ENCODE data around the gene GRIP2.

Gene GRIP2

GRCh38 chr3:14537590-14538450, 2.3 kb downstream of the GRIP2 start:
- H3K27ac ChIP-seq: no peak overlapping the region
- H3K36me3 ChIP-seq: no peaks in the 10 kb centered on the region
- H3K9me3 ChIP-seq: no peaks in the 10 kb centered on the region
- H3K4me1 ChIP-seq: peaks cover 0 to 23% (median 3%) of the 10 kb centered on the region in 4 donors
- DNase-seq: no peak
- no peak overlapping the region for H3K4me3 ChIP-seq
- intact Hi-C loops (cut with DNase I; ENCODE audit: low total_unique reads): no loop called here
- H3K27me3 ChIP-seq: peaks cover 0 to 27% of the 10 kb centered on the region in 2 donors
- TF ChIP-seq CTCF (IDR thresholded peaks at IDR 0.05): no peak

GRCh38 chr3:14536837-14537589, 3.1 kb downstream of the GRIP2 start:
- H3K27ac ChIP-seq: no peak overlapping the region

DNA sequence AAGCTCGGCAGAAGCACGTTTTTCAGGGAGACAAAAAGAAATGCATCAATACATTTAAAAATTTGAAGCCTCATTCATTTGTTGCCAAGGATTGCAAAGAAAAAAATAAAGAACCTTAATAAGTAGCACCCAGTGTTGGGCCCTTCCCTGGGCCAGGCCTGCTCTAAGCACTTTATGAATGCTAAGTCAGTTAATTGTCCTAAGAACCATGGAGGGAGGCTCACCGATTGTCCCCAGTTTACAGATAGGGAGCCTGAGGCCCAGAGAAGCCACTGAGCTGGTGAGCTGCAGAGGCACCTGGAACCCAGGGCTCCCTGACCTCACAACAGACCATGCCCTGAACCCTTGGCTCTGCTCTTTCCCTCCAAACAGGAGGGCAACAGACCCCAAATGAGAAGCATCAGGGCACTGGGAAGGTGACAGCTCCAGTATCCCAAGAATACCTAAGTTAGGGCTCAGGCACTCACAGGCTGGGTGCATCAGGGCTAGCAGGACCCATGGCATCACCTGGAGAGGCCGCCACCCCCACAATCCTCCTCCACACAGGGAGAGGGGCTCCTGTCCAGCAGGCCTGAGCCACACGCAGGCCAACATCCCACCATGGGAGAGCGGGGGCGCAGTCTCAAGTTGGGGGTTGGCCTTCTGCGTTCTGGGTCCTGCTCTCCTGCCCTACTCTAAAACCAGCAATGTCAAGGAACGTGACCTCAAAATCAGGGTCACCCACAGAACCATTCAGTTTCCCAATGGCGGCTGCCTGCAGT, 3.9 kb downstream of the GRIP2 start:
- H3K4me1 ChIP-seq: peaks cover 0 to 23% (median 3%) of the 10 kb centered on the region in 4 donors
- peaks cover 0 to 27% of the 10 kb centered on the region in 2 donors for H3K27me3 ChIP-seq
- H3K9me3 ChIP-seq: no peaks in the 10 kb centered on the region
- H3K36me3 ChIP-seq: no peaks in the 10 kb centered on the region
- TF ChIP-seq CTCF (IDR thresholded peaks at IDR 0.05): no peak
- no peak for DNase-seq
- H3K4me3 ChIP-seq: no peak overlapping the region
- intact Hi-C loops (cut with DNase I; ENCODE audit: low total_unique reads): no loop called here
- H3K27ac ChIP-seq: no peak overlapping the region

More at GRCh38 chr3:14536837-14537589, 3.1 kb downstream of the GRIP2 start:
- DNase-seq: no peak
- H3K36me3 ChIP-seq: no peaks in the 10 kb centered on the region
- no peak for TF ChIP-seq CTCF (IDR thresholded peaks at IDR 0.05)
- intact Hi-C loops (cut with DNase I; ENCODE audit: low total_unique reads): no loop called here
- H3K27me3 ChIP-seq: peaks cover 0 to 30% of the 10 kb centered on the region in 2 donors
- H3K4me1 ChIP-seq: peaks cover 0 to 23% (median 3%) of the 10 kb centered on the region in 4 donors
- H3K4me3 ChIP-seq: no peak overlapping the region
- no peaks in the 10 kb centered on the region for H3K9me3 ChIP-seq

DNA sequence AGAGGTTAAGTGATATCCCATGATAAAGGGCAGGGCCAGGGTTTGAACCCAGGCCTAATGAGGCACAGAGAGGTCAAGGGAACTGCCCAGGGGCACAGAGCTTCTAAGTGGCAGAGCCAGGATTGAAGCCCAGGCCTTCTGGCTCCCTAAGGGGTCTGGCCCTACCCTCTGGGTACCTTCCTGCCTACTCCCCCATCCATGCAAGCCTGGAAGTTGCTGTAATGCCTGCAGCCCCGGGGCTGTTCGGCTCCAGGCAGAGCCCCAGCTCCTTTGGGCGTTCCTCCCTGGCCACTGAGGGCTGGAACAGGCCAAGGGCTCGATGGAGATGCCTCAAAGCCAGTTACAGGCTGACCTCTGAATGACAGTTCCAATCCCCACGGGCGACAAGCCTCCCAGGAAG, 4.5 kb downstream of the GRIP2 start:
- no peak overlapping the region for H3K4me3 ChIP-seq
- peaks cover 0 to 22% of the 10 kb centered on the region in 2 donors for H3K27me3 ChIP-seq
- intact Hi-C loops (cut with DNase I; ENCODE audit: low total_unique reads): no loop called here
- DNase-seq: no peak
- no peaks in the 10 kb centered on the region for H3K36me3 ChIP-seq
- no peaks in the 10 kb centered on the region for H3K9me3 ChIP-seq
- no peak for TF ChIP-seq CTCF (IDR thresholded peaks at IDR 0.05)
- no peak overlapping the region for H3K27ac ChIP-seq
- peaks cover 0 to 20% (median 3%) of the 10 kb centered on the region in 4 donors for H3K4me1 ChIP-seq

DNA sequence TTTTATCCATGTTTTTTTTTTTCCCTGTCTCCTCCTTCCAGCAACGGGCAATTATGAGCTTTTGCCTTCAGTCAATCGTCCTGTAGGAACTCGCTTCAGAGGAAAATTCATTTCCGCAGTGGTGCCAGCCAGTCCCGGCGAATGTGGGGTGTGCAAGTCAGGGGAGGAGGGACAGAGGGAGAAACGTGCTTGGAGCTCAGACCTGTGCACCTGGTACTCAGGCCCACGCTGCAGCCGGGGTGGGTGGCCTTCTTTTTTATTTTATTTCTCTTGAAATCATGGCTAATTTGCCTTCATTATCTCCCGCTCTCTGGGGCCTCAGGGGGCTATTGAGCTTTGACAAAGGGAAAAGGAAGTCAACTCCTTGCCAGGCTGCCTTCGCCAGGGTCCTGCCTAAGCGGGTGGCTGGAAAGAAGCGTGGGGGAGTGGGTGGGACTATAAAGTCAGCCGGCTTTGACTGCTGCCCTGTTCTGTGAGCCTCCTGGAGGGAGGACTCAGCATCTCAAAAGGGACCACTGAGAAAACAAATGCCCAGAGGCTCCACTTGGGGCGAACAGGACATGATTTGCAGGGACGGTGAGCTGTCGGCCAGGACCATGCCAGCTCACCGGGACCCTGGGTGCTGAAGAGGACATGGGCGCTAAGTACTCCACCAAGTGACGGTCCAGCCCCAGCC, 5.5 kb downstream of the GRIP2 start:
- Histone ChIP-seq H3K4me1 (peaks cover 0 to 15% (median 3%) of the 10 kb centered on the region in 4 donors), H3K9me3 (no peaks in the 10 kb centered on the region), H3K27ac (no peak overlapping the region), H3K4me3 (no peak overlapping the region), H3K27me3 (peaks cover 0 to 22% of the 10 kb centered on the region in 2 donors), H3K36me3 (no peaks in the 10 kb centered on the region)
- DNase-seq: no peak
- intact Hi-C loops (cut with DNase I; ENCODE audit: low total_unique reads): no loop called here
- TF ChIP-seq CTCF (IDR thresholded peaks at IDR 0.05): no peak

All from tibial artery (tissue), 4 donors.